ENCODE measurements around the gene CSAG3. TPM values are rescaled to one million over a fixed set of nuclear protein-coding genes. Genes with fewer than 3 reads are reported as not detected.
"Not testable (repeated sequence)": the region's sequence is repeated elsewhere in the genome, so short reads cannot be mapped to it uniquely, and the experiment has no call there.

The CSAG3 gene
- total RNA-seq, 1 experiment from 2014 or later = not detected

DNA sequence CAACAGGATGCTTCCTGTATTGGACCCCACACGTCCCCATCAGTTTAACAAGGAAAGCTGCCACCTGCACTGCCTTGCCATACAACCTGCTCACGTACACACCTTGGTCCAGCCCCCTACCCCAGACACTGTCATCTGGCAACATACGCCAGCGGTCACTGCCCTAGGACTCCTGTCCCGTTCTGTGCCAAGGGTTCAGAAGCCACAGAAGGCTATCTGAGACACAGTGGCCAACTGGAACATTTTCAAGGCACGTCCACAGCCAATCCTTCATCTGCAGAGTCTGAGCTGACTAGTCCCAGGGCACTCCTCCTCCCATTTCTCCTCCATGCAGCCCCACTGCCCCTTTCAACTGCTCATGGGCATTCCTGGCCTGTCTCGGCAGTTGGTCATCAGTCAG, 2.6 kb downstream of the CSAG3 start:
- BruUV-seq (replicated peaks); H3K9me3 Mint-ChIP-seq (ENCODE audit: low read depth, unreplicated experiment); H3K4me1 Mint-ChIP-seq (ENCODE audit: low read depth, unreplicated experiment); CTCF ChIA-PET; H3K36me3 Mint-ChIP-seq (ENCODE audit: insufficient read depth, unreplicated experiment); DNase-seq; H3K27ac Mint-ChIP-seq (ENCODE audit: unreplicated experiment); H3K4me3 Mint-ChIP-seq (ENCODE audit: low read depth, unreplicated experiment); H3K27me3 Mint-ChIP-seq (ENCODE audit: unreplicated experiment); intact Hi-C loops (cut with micrococcal nuclease; ENCODE audit: unreplicated experiment): not testable (repeated sequence)

- DNase-seq; intact Hi-C loops (cut with micrococcal nuclease; ENCODE audit: unreplicated experiment): not testable (repeated sequence)
Measured at GRCh38 chrX:152766562-152766961, 7.5 kb downstream of the CSAG3 start.

DNA sequence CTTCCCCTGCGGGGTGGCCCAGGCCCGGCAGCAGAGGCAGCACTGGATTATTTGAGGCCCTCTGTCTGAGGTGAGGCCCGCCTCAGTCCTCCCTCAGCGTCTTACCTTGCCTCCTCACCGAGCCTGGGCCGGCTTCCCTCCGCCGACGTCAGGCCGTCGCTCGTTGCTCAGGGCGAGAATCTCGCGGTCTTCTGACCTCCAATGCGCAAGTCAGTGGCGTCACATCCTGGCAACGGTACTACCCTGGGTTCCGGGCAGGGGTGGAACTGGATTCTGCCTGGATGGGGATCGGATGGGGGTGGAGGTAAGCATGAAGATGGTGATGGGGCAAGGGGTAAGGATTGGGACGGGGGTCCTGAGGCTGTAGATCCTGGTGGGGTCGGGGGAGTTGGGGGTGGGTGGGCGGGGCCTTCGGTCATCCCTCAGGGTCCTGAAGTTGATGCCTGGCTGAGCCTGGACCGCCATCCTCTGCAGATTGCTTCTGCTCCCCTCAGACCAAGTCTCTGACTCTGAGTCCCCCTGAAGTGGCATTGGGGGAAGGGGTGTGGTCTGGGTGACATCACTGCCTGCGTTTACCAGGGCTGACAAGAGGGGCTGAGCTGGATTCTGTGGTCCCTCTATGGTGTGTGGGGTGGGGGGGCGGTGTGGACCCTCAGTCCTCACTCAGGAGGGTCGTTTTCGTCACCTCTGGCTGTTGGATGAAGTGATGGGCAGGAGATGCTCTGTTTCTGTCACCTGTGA, 10.7 kb downstream of the CSAG3 start, which contains the start of gene MAGEA6:
Gene MAGEA6, minus strand, starts transcription at position 141 of the 741 bp plus-strand sequence. CDS start 2,039 bp downstream, outside the sequence.
- H3K27ac Mint-ChIP-seq (ENCODE audit: unreplicated experiment); CTCF ChIA-PET; H3K4me3 Mint-ChIP-seq (ENCODE audit: low read depth, unreplicated experiment); H3K4me1 Mint-ChIP-seq (ENCODE audit: low read depth, unreplicated experiment); DNase-seq; BruUV-seq (replicated peaks); H3K27me3 Mint-ChIP-seq (ENCODE audit: unreplicated experiment); H3K36me3 Mint-ChIP-seq (ENCODE audit: insufficient read depth, unreplicated experiment); intact Hi-C loops (cut with micrococcal nuclease; ENCODE audit: unreplicated experiment); H3K9me3 Mint-ChIP-seq (ENCODE audit: low read depth, unreplicated experiment): not testable (repeated sequence)

More at GRCh38 chrX:152766562-152766961, 7.5 kb downstream of the CSAG3 start:
- H3K27me3 Mint-ChIP-seq (ENCODE audit: unreplicated experiment); H3K9me3 Mint-ChIP-seq (ENCODE audit: low read depth, unreplicated experiment); H3K4me3 Mint-ChIP-seq (ENCODE audit: low read depth, unreplicated experiment); BruUV-seq (replicated peaks); H3K36me3 Mint-ChIP-seq (ENCODE audit: insufficient read depth, unreplicated experiment); H3K4me1 Mint-ChIP-seq (ENCODE audit: low read depth, unreplicated experiment); H3K27ac Mint-ChIP-seq (ENCODE audit: unreplicated experiment): not testable (repeated sequence)
- CTCF ChIA-PET = interaction anchor here (0.6 kb wide), 1 partner anchor 136 kb away, joined by 3 read pairs; no protein-coding TSS in a partner anchor

- H3K4me3 Mint-ChIP-seq (ENCODE audit: low read depth, unreplicated experiment); CTCF ChIA-PET; H3K27ac Mint-ChIP-seq (ENCODE audit: unreplicated experiment); H3K9me3 Mint-ChIP-seq (ENCODE audit: low read depth, unreplicated experiment); H3K27me3 Mint-ChIP-seq (ENCODE audit: unreplicated experiment); intact Hi-C loops (cut with micrococcal nuclease; ENCODE audit: unreplicated experiment); BruUV-seq (replicated peaks); DNase-seq; H3K4me1 Mint-ChIP-seq (ENCODE audit: low read depth, unreplicated experiment); H3K36me3 Mint-ChIP-seq (ENCODE audit: insufficient read depth, unreplicated experiment): not testable (repeated sequence)
Measured at GRCh38 chrX:152787062-152787461, 28.0 kb downstream of the CSAG3 start.

DNA sequence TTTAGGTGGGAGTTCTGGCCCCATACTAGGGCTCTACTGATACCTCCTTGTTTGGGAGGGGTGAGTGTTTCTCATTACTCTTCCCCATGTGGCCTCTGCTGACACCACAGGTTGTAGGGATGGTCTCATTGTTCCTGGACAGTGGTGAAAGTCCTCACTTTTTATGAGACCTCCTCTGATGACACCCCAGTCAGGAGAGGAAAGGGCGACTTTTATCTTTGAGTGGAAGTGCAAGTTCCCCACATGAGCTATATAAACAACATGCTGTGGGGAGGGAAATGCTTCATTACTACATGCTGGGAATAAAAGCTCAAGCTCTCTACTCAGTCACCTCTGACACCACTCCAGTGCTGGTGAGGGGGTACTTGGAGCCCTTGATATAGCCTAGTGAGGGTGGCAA, 39.9 kb downstream of the CSAG3 start:
- H3K27me3 Mint-ChIP-seq (ENCODE audit: unreplicated experiment) = peaks cover 69% of the 10 kb centered on the region
- no peaks in the 10 kb centered on the region for H3K4me1 Mint-ChIP-seq (ENCODE audit: low read depth, unreplicated experiment)
- no peak overlapping the region for H3K4me3 Mint-ChIP-seq (ENCODE audit: low read depth, unreplicated experiment)
- H3K36me3 Mint-ChIP-seq (ENCODE audit: insufficient read depth, unreplicated experiment) = no peaks in the 10 kb centered on the region
- no TSS peak for BruUV-seq (replicated peaks)
- H3K27ac Mint-ChIP-seq (ENCODE audit: unreplicated experiment) = no peak overlapping the region
- intact Hi-C loops (cut with micrococcal nuclease; ENCODE audit: unreplicated experiment) = no loop called here
- TF ChIP-seq, protein P1, sequence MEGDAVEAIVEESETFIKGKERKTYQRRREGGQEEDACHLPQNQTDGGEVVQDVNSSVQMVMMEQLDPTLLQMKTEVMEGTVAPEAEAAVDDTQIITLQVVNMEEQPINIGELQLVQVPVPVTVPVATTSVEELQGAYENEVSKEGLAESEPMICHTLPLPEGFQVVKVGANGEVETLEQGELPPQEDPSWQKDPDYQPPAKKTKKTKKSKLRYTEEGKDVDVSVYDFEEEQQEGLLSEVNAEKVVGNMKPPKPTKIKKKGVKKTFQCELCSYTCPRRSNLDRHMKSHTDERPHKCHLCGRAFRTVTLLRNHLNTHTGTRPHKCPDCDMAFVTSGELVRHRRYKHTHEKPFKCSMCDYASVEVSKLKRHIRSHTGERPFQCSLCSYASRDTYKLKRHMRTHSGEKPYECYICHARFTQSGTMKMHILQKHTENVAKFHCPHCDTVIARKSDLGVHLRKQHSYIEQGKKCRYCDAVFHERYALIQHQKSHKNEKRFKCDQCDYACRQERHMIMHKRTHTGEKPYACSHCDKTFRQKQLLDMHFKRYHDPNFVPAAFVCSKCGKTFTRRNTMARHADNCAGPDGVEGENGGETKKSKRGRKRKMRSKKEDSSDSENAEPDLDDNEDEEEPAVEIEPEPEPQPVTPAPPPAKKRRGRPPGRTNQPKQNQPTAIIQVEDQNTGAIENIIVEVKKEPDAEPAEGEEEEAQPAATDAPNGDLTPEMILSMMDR (IDR thresholded peaks at IDR 0.05; ENCODE audit: unreplicated experiment) = no peak
- H3K9me3 Mint-ChIP-seq (ENCODE audit: low read depth, unreplicated experiment) = no peaks in the 10 kb centered on the region
- CTCF ChIA-PET = no interaction called here
- no peak for DNase-seq

DNA sequence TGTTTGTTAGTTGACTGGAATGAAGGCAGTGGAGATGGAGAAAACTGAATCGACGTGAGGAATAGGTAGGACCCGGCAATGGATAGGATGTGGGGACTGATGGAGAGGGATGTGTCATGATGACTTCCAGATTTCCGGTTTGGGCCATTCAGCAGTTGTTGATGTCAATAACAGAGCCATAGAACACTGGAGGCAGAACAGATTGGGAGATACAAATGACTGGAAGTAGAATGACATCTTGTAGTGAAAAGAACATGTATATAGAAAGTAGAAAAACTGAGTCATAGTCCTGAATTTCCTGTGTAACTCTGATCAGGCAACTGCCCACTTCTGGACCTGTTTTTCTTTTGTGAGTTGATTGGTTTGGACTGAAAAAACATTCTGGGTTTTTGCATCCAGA, 47.0 kb downstream of the CSAG3 start:
- TF ChIP-seq, protein P1 (IDR thresholded peaks at IDR 0.05; ENCODE audit: unreplicated experiment) = no peak
- Mint-ChIP-seq H3K27me3 (ENCODE audit: unreplicated experiment) (peaks cover 82% of the 10 kb centered on the region), H3K27ac (ENCODE audit: unreplicated experiment) (no peak overlapping the region), H3K4me1 (ENCODE audit: low read depth, unreplicated experiment) (no peaks in the 10 kb centered on the region), H3K36me3 (ENCODE audit: insufficient read depth, unreplicated experiment) (no peaks in the 10 kb centered on the region), H3K9me3 (ENCODE audit: low read depth, unreplicated experiment) (no peaks in the 10 kb centered on the region), H3K4me3 (ENCODE audit: low read depth, unreplicated experiment) (no peak overlapping the region)
- no peak for DNase-seq
- CTCF ChIA-PET = no interaction called here
- no TSS peak for BruUV-seq (replicated peaks)
- intact Hi-C loops (cut with micrococcal nuclease; ENCODE audit: unreplicated experiment) = no loop called here

Other genes with a start within 250 kb of the CSAG3 start
- gene GABRQ, start 121.3 kb upstream of the CSAG3 start, total RNA-seq (2022) = not detected in 2 replicates
- not detected in 2 replicates for gene MAGEA3, start 60.4 kb upstream of the CSAG3 start, total RNA-seq (2022)
- gene CSAG2, start 49.9 kb upstream of the CSAG3 start, total RNA-seq (2022) = not detected in 2 replicates
- not detected in 2 replicates for gene MAGEA2B, start 44.6 kb upstream of the CSAG3 start, total RNA-seq (2022)
- not detected in 2 replicates for gene CSAG1, start 25.5 kb upstream of the CSAG3 start, total RNA-seq (2022)
- not detected in 2 replicates for gene MAGEA12, start 25.5 kb upstream of the CSAG3 start, total RNA-seq (2022)
- gene MAGEA2, start 5.4 kb upstream of the CSAG3 start, total RNA-seq (2022) = not detected in 2 replicates
- gene MAGEA6, start 10.5 kb downstream of the CSAG3 start, total RNA-seq (2022) = not detected in 2 replicates
- 38.5 and 40.2 TPM in 2 replicates for gene CETN2, start 71.5 kb downstream of the CSAG3 start, total RNA-seq (2022)
- 36.5 and 38.1 TPM in 2 replicates for gene NSDHL, start 71.8 kb downstream of the CSAG3 start, total RNA-seq (2022)
- gene ZNF185, start 138.8 kb downstream of the CSAG3 start, total RNA-seq (2022) = 24.3 and 25.2 TPM in 2 replicates
- gene PNMA5, start 234.9 kb downstream of the CSAG3 start, total RNA-seq (2022) = not detected in 2 replicates